HG02885 (cell line): ENCODE measurements around the gene ARHGEF17.

Experiments used
- ATAC-seq: cut with Tn5 transposase; IDR thresholded peaks from one replicate; pipeline ENCODE4 v1.9.1; 2021; ENCODE audit warnings: mild to moderate bottlenecking; ENCODE audit not compliant: unreplicated experiment, poor library complexity

The ARHGEF17 gene

GRCh38 chr11:73399636-73400035, 91.6 kb downstream of the ARHGEF17 start:
- ATAC-seq, result no peak

GRCh38 chr11:73400293-73400692, 92.2 kb downstream of the ARHGEF17 start:
- no peak for ATAC-seq

GRCh38 chr11:73401217-73401923, 93.3 kb downstream of the ARHGEF17 start:
- ATAC-seq, result no peak

DNA sequence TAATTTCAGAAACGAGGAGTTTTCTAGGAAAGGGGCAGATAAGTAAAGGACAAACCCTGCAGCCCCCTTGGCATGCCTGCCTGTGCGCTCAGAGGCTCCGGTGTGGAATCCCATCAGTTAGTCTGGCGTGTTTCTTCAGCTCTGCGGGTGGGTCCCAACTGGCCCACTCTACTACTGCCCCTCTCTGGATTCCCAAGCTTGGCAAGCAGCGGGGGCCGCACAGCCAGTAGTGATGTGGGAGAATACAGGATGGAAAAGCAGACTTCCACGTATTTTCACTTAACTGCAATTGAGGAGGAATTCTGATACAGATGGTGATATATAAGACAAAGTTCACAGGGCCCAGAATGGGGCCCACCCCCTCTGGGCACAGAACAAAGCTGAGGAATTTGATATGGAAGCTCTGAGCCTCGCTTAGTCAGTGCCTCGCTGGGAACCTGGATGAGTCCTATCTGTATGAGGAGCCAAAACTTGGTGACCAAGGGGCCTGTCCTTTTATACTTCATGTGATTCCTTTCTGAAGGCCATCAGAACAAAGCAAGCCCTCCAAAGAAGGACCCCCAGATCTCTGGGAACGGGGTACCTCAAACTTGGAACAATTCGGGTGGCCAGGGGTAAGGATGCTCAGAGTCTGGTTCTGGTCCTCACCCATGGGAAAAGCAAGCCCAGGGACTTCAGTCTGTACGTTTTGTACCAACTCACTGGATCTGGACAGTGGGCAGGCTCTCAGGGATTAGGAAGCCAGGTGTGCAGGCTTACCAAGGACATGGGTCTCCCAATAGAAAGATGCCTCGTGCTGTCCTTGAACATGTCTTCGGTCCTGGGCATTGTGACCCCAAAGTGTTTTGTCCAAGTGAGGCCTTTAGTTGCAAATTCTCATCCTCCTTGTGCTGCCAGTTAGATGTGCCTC, 94.1 kb downstream of the ARHGEF17 start:
- ATAC-seq, result no peak

DNA sequence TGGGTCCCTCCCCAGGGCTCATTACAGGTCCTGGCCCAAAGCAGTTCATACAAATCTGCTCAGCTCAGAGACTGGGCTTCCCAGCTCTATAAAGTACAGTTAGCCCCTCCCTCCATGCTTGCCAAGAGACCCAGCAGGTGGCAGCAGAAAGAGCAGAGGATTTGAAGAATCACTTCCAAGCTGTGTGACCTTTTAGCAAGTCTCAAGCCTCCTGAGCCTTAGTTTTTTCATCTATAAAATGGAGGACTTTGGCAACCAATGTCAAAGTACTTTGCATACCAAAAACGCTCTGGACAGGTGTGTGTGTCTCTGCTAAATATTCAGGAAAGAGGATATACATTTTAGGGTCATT, 94.7 kb downstream of the ARHGEF17 start:
- no peak for ATAC-seq

DNA sequence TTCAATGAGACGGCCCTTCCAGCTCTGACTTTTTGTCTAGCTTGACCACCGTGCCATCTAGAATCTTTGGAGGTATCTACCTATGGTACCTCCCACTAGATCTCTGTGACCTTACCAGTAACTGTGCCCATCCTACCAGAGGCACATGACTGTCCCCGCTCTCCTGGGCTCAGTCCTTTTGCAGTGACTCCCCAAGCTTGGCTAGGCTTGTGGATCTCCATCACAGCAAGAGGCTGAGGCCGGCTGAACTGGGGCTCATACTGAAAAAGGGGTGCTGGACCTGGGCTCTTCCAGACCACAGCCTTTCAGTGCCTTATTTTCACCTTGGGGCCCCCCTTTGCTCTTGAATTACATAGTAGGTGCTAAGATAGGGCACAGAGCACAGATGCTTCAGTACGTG, 95.5 kb downstream of the ARHGEF17 start:
- no peak for ATAC-seq

DNA sequence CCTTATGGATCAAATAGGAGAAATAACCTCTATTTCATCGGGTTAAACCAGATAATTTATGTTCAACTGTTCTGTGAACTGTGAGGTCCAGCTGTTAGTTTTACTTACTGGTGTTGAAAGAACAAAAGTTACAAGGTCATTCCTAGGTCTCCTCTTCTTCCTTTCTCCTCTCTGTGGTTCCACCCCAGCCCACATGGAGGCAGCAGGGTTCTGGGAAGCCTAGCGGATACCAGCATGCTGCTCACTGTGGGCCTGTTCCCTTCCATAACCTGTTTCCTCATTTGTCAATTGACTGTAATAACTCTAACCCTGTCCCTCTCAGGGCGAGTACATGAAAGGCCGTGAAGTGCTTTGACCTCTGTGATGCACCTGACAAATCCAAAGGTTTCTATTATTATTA, 96.0 kb downstream of the ARHGEF17 start:
- no peak for ATAC-seq

GRCh38 chr11:73404506-73405145, 96.5 kb downstream of the ARHGEF17 start:
- ATAC-seq, result no peak

GRCh38 chr11:73405146-73405510, 97.1 kb downstream of the ARHGEF17 start:
- ATAC-seq, result no peak

DNA sequence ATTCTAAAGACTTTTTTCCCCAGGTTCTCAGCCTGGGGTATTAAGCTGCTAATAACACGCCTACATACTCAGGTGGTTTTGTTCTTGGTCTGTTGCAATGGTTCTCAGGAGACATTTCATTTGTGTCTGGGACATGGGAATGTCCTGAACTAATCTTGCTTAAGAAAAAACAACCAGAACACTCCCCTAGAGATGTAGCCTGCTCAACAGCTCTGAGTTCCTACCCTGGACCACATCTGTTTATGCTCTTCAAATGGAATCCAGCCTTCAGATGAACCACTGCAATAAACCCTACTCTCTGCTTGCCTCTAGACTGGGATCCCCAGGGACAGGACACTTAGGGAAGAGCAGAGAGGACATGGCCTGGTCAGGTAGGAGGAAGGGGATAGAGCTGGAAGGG, 98.1 kb downstream of the ARHGEF17 start:
- ATAC-seq, result no peak

GRCh38 chr11:73406619-73407018, 98.5 kb downstream of the ARHGEF17 start:
- ATAC-seq, result no peak

DNA sequence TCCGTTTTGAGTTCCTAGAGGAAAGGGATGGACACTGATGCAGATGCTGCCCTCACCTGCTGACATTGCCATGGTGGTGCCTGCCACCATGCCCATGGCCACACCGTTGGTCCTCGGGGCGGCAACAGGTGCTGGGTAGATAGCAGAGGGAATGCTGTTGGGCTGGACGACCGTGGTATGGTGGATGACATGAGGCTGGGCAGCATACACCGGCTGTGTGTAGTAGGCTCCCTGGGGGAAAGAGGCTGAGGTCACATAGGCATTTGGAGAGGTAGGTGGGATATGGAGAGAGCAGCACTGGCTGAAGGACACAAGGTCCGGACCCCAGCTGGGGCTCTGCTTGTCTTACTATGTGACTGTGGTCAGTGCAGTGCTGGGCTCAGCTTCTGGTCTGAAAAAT, 101.4 kb downstream of the ARHGEF17 start:
- no peak for ATAC-seq

DNA sequence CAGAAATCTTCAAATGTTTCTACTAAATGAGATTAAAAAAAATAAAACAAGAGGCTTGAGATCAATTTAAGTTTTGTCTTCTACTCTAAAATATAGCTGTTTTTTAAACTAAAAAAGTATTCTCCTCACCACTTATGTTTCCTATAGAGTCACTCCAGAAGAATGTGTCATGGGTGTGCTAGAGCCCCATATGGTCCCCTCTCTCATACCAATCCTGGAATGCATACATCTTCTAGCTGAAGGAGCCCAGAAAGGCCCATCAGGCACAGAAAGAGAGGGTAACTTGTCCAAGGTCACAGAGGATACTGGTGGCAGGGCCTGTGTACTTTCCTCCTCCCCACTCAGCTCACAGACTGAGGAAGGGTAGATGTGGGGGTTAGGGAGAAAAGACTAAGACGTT, 102.6 kb downstream of the ARHGEF17 start:
- no peak for ATAC-seq

- ATAC-seq, result no peak
These were observed 103.0 kb downstream of the ARHGEF17 start for GRCh38 chr11:73411031-73411430.

- ATAC-seq, result no peak
These were observed 104.2 kb downstream of the ARHGEF17 start for GRCh38 chr11:73412308-73412707.

- ATAC-seq, result no peak
These were observed 105.2 kb downstream of the ARHGEF17 start for GRCh38 chr11:73413256-73413655.

DNA sequence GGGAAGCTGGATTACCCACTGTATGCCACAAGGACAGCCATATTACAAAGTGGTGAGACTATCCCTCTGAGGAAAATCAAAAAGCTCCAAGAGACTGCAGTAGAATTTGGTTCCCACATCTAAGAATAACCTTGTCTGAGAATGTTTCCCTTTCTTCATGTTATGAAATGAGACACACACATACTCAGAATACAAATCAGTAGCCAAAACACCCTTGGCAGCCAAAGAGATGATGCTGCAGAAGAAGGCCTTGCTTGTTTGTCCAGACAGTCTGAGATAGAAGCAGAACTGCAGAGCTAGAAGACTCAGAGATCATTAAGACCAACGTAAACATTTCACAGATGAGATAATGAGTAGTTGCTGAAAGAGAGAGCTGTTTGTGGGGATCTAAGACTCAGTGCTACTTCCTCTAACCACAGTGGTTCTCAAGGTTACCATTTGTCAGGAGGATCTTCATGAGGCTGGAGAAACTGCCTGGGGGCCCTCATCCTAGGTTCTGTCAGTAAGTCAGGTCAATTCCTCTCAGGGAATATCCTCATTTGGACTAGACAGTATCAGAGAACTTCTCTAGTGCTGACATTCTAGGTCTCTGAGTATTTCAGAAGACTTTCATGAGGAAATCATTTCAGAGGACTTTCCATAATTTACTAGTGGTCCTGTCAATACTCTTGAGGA, 107.0 kb downstream of the ARHGEF17 start:
- no peak for ATAC-seq

- no peak for ATAC-seq
These were observed 108.0 kb downstream of the ARHGEF17 start for GRCh38 chr11:73415854-73416615.

DNA sequence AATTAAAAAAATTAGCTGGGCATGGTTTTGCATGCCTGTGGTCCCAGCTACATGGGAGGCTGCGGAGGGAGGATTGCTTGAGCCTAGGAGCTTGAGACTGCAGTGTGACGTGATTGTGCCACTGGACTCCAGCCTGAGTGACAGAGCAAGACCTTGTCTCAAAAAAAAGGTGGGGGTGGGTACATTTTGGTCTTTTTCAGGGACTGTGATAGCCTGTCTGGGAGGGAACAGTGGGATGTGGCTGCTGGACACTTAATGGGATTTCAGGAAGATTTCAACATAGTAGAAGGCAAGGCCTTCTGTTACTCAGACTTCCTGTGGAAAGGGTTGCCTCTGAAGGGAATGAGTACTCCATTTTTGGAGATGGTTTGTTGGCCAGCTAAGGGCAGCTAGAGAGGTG, 108.7 kb downstream of the ARHGEF17 start:
- no peak for ATAC-seq
